ENCODE measurements around the gene ENGASE. TPM values are rescaled to one million over a fixed set of nuclear protein-coding genes. Genes with fewer than 3 reads are reported as not detected.

ENGASE gene
- total RNA-seq, 2 donors from 2014 or later = 50.0 to 75.9 TPM

GRCh38 chr17:79106958-79107357, 32.3 kb downstream of the ENGASE start:
- DNase-seq (ENCODE audit: low spot score) (no peak), ATAC-seq (ENCODE audit: insufficient number of reproducible peaks, low FRiP score, low read depth) (no peak)
- no peaks in the 10 kb centered on the region for H3K27me3 ChIP-seq (replicated peaks; ENCODE audit: insufficient read depth)
- no peaks in the 10 kb centered on the region for H3K4me1 ChIP-seq (ENCODE audit: control insufficient read depth in 1 of 2, low read depth in 2 of 2)
- no peaks in the 10 kb centered on the region for H3K36me3 ChIP-seq
- no peak for TF ChIP-seq CTCF (IDR thresholded peaks at IDR 0.05)
- no peak overlapping the region for H3K27ac ChIP-seq
- no peak overlapping the region for H3K4me3 ChIP-seq
- no peaks in the 10 kb centered on the region for H3K9me3 ChIP-seq

GRCh38 chr17:79107499-79108231, 33.0 kb downstream of the ENGASE start:
- DNase-seq (ENCODE audit: low spot score) (no peak), ATAC-seq (ENCODE audit: insufficient number of reproducible peaks, low FRiP score, low read depth) (no peak)
- Histone ChIP-seq H3K27ac (no peak overlapping the region), H3K4me3 (no peak overlapping the region), H3K9me3 (no peaks in the 10 kb centered on the region), H3K4me1 (ENCODE audit: control insufficient read depth in 1 of 2, low read depth in 2 of 2) (no peaks in the 10 kb centered on the region), H3K27me3 (replicated peaks; ENCODE audit: insufficient read depth) (no peaks in the 10 kb centered on the region), H3K36me3 (no peaks in the 10 kb centered on the region)
- TF ChIP-seq CTCF (IDR thresholded peaks at IDR 0.05) = no peak

- no peak for ATAC-seq (ENCODE audit: insufficient number of reproducible peaks, low FRiP score, low read depth)
- H3K27me3 ChIP-seq (replicated peaks; ENCODE audit: insufficient read depth) = no peaks in the 10 kb centered on the region
Observed at GRCh38 chr17:79108232-79108850, 33.7 kb downstream of the ENGASE start.

GRCh38 chr17:79108870-79109269, 34.2 kb downstream of the ENGASE start:
- Histone ChIP-seq H3K4me1 (ENCODE audit: control insufficient read depth in 1 of 2, low read depth in 2 of 2) (no peaks in the 10 kb centered on the region), H3K4me3 (no peak overlapping the region), H3K36me3 (no peaks in the 10 kb centered on the region), H3K9me3 (no peaks in the 10 kb centered on the region), H3K27ac (no peak overlapping the region), H3K27me3 (replicated peaks; ENCODE audit: insufficient read depth) (no peaks in the 10 kb centered on the region)
- DNase-seq (ENCODE audit: low spot score) (no peak), ATAC-seq (ENCODE audit: insufficient number of reproducible peaks, low FRiP score, low read depth) (no peak)
- no peak for TF ChIP-seq CTCF (IDR thresholded peaks at IDR 0.05)

More at GRCh38 chr17:79108232-79108850, 33.7 kb downstream of the ENGASE start:
- H3K9me3 ChIP-seq = no peaks in the 10 kb centered on the region
- H3K4me3 ChIP-seq = no peak overlapping the region
- H3K27ac ChIP-seq = no peak overlapping the region
- DNase-seq (ENCODE audit: low spot score) = no peak
- H3K4me1 ChIP-seq (ENCODE audit: control insufficient read depth in 1 of 2, low read depth in 2 of 2) = no peaks in the 10 kb centered on the region
- no peak for TF ChIP-seq CTCF (IDR thresholded peaks at IDR 0.05)
- no peaks in the 10 kb centered on the region for H3K36me3 ChIP-seq

GRCh38 chr17:79109584-79109983, 35.0 kb downstream of the ENGASE start:
- H3K4me3 ChIP-seq = no peak overlapping the region
- no peaks in the 10 kb centered on the region for H3K27me3 ChIP-seq (replicated peaks; ENCODE audit: insufficient read depth)
- H3K4me1 ChIP-seq (ENCODE audit: control insufficient read depth in 1 of 2, low read depth in 2 of 2) = peaks cover 0 to 5% of the 10 kb centered on the region in 2 donors
- no peak for TF ChIP-seq CTCF (IDR thresholded peaks at IDR 0.05)
- no peak for DNase-seq (ENCODE audit: low spot score)
- ATAC-seq (ENCODE audit: insufficient number of reproducible peaks, low FRiP score, low read depth) = no peak
- H3K27ac ChIP-seq = no peak overlapping the region
- no peaks in the 10 kb centered on the region for H3K9me3 ChIP-seq
- H3K36me3 ChIP-seq = no peaks in the 10 kb centered on the region

Measured in thoracic aorta (tissue), 2 donors.